ENCODE results near the gene MTARC2. TPM values are rescaled to one million over a fixed set of nuclear protein-coding genes. Genes with fewer than 3 reads are reported as not detected.

MTARC2 gene
- total RNA-seq, 1 donor from 2014 or later: 13.8 TPM

GRCh38 chr1:220825819-220826551 is 77.9 kb downstream of the MTARC2 start:
- TF ChIP-seq, protein P1, sequence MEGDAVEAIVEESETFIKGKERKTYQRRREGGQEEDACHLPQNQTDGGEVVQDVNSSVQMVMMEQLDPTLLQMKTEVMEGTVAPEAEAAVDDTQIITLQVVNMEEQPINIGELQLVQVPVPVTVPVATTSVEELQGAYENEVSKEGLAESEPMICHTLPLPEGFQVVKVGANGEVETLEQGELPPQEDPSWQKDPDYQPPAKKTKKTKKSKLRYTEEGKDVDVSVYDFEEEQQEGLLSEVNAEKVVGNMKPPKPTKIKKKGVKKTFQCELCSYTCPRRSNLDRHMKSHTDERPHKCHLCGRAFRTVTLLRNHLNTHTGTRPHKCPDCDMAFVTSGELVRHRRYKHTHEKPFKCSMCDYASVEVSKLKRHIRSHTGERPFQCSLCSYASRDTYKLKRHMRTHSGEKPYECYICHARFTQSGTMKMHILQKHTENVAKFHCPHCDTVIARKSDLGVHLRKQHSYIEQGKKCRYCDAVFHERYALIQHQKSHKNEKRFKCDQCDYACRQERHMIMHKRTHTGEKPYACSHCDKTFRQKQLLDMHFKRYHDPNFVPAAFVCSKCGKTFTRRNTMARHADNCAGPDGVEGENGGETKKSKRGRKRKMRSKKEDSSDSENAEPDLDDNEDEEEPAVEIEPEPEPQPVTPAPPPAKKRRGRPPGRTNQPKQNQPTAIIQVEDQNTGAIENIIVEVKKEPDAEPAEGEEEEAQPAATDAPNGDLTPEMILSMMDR (conservative IDR thresholded peaks at IDR 0.05; ENCODE audit: low read depth, low read length): no peak
- H3K4me3 ChIP-seq (ENCODE audit: low read depth, low read length): no peak overlapping the region
- no peak for DNase-seq (ENCODE audit: low read depth)

DNA sequence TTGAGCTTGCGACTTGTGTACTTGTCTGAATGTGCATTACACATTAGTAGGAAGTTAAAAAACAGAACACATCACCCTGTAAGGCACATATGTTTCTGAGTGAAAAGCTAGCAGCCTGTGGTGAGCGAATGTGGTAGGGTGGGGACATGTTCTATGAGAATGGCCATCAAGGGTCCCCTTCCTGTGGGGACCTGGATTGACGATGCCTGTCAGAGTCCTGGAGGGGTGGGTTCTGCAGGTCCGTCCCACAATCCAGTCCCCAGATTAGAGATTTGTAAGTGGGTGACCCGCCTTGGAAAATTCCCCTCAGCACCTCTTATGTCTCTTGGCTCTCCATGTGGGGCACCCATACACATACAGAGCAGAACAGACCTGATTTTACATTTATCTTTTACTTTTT is 78.6 kb downstream of the MTARC2 start:
- TF ChIP-seq, protein P1 (conservative IDR thresholded peaks at IDR 0.05; ENCODE audit: low read depth, low read length): no peak
- DNase-seq (ENCODE audit: low read depth): no peak
- no peak overlapping the region for H3K4me3 ChIP-seq (ENCODE audit: low read depth, low read length)

DNA sequence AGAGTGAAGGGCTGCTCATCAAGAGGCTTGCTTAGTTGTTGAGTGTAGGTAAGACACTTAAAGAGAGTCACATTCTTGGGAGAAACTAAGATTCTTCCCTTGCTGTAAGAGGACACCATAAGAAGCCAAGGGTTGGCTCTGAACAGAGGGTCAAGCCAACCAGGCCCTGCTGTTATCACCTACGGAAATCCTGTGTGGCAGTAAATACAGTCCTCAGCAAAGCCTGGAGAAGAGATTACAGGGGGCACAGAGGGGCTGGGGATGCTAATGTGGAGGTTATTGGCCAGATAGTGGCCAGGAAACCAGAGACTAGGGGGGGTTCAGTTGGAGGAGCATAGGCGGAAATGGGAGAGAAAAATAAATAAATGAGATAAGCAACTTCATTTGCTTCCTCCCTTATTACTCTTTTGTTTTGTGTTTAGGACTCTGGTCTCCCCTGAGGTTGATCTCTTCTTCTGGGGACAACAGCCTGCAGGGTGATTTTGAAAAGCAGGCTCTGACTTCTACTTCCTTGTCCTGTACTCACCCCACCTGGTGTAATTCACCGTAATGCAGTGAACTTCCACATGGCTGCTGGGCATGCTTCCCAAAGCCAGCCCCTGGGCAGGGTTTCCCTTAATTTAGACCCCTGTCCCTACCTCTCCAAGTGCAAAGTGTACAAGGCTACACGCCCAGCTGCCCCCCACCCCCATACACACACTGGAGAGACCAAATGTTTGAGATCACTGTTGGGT is 79.5 kb downstream of the MTARC2 start:
- TF ChIP-seq, protein P1 (conservative IDR thresholded peaks at IDR 0.05; ENCODE audit: low read depth, low read length): no peak
- no peak for DNase-seq (ENCODE audit: low read depth)

DNA sequence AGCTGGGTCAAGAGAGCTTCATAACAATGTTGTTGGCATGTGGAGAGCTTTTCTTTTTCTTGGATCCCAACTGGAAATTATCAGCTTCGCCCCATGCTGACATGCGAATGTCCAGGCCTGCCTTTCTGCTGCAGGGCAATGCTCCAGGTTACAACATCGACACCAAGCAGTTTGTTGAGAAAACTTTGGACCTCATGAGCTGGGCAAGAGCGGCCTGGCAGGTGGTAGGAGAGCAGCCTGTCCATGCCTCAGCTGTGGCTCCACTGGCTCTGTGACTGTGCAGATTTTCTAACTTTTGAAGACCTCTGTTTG is 80.0 kb downstream of the MTARC2 start:
- no peak overlapping the region for H3K4me3 ChIP-seq (ENCODE audit: low read depth, low read length)
- no peak for DNase-seq (ENCODE audit: low read depth)
- TF ChIP-seq, protein P1 (conservative IDR thresholded peaks at IDR 0.05; ENCODE audit: low read depth, low read length): no peak

More for the DNA sequence above, 79.5 kb downstream of the MTARC2 start:
- no peak overlapping the region for H3K4me3 ChIP-seq (ENCODE audit: low read depth, low read length)

DNA sequence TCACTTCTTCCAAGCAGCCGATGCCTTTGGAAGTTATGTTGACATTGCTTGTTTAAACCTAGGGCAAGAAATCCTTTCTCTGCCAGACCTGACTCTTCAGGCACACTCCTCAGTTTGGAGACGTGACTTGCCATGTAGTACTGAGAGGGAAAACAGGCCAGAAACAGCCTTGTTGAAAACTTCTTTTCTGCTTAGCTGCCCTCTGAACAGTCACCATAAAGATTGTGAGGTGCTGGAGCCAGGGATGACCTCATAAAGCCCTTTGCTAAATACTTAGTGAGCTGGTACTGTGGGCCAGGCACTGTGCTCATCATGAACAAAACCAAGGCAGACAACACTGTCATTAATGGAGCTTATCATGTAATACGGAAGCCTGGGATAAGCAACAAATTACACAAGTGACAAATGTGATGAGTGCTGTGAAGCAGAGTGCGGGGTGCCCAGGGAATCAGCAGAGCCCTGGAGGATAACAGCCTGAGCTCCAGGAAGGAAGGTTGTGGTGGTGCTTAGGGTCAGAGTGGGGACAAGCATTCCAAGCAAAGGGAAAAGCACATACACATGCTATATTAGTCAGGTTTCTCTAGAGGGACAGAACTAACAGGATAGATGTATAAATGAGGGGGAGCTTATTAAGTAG is 80.9 kb downstream of the MTARC2 start:
- TF ChIP-seq, protein P1 (conservative IDR thresholded peaks at IDR 0.05; ENCODE audit: low read depth, low read length): no peak
- no peak for DNase-seq (ENCODE audit: low read depth)

GRCh38 chr1:220833436-220833835 is 85.3 kb downstream of the MTARC2 start:
- TF ChIP-seq, protein P1 (conservative IDR thresholded peaks at IDR 0.05; ENCODE audit: low read depth, low read length): no peak
- H3K4me3 ChIP-seq (ENCODE audit: low read depth, low read length): no peak overlapping the region
- no peak for DNase-seq (ENCODE audit: low read depth)

More for the DNA sequence above, 80.9 kb downstream of the MTARC2 start:
- no peak overlapping the region for H3K4me3 ChIP-seq (ENCODE audit: low read depth, low read length)

Other genes starting within 250 kb of the MTARC2 start
- 5.4 and 6.3 TPM in 2 replicates for gene MARK1, start 220.2 kb upstream of the MTARC2 start, total RNA-seq
- 5.5 and 6.7 TPM in 2 replicates for gene C1orf115, start 58.0 kb upstream of the MTARC2 start, total RNA-seq
- 3.9 and 12.0 TPM in 2 replicates for gene MTARC1, start 38.6 kb downstream of the MTARC2 start, total RNA-seq
- gene HLX, start 131.1 kb downstream of the MTARC2 start, total RNA-seq: 0.63 and 0.87 TPM in 2 replicates